DMS153 treated with DMSO at 0.1 percent for 48 hours (cell line): ENCODE results near the gene H2AZ2.
A peak's percentile ranks its signal among the peaks of the same experiment; 100 is the strongest.
"Not testable (repeated sequence)": the region's sequence is repeated elsewhere in the genome, so short reads cannot be mapped to it uniquely, and the experiment has no call there.

Experiments
- DNase-seq: peaks from one replicate; lab custom pipeline; 2025; ENCODE audit not compliant: unreplicated experiment; lab: John Stamatoyannopoulos, UW

H2AZ2 gene

GRCh38 chr7:44847920-44848634 is at the start of gene H2AZ2:
TSS of gene H2AZ2 (minus strand) at chr7:44848087. CDS start at chr7:44847971, 116 bp downstream.
- DNase-seq, result peak; percentile 100

GRCh38 chr7:44897309-44897708 is 49.4 kb upstream of the H2AZ2 start:
- no peak for DNase-seq

DNA sequence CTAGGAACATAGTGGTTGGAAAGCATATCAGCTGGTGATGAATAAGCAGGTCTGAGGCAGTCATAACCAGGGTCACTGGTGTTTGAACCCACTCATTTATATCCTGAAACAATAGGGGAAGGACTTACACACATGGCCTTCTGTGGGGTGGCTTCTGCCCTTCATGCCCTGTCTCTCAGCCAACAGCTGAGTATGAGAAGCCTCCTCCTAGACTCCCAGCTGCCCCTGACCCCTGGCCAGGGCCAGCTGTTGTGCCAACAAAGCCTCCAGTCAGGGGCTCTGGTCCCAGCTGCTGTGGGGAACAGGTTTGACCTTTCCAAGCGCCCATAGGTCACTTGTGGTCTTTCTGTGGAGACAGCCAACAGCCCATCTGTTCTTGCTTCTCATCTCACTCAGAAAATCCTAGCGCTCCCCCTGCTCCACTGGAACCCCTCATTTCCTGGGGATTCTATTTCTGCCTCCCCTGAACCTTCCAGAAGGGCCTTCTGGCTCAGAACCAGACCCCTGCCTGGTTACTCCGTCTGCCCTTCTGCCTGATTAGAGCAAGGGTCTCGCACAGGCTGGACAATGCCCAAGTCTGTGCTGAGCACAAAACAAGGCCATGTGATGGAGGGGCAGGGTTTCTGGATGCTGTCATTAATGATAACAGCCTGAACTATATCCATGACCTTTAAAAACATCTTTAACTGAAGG is 47.1 kb upstream of the H2AZ2 start:
- no peak for DNase-seq

DNA sequence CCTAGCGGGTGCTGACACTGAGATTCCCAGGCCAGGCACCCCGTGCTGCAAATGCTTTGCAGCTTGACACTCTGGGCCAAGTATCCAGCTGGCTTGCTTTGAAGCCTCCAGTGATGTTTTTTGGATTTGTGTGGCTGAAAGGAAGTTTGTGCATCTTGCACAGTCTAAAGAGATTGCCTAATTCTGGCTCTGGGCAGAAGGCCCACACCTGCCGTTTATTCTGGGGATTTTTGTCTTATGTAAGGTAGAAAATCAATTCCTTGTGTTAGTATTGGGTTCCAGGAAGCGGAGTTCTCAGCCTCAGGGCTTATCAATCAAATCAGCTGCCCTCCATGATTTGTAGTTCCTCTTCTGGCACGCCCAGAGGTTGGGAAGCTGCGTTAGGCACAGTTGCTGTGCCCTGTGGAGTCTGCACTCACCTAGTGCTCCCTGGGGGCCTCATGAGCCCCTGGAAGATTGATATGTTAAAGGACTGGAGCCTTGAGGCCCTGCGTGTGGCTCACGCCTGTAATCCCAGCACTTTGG is 45.9 kb upstream of the H2AZ2 start:
- DNase-seq, result no peak

DNA sequence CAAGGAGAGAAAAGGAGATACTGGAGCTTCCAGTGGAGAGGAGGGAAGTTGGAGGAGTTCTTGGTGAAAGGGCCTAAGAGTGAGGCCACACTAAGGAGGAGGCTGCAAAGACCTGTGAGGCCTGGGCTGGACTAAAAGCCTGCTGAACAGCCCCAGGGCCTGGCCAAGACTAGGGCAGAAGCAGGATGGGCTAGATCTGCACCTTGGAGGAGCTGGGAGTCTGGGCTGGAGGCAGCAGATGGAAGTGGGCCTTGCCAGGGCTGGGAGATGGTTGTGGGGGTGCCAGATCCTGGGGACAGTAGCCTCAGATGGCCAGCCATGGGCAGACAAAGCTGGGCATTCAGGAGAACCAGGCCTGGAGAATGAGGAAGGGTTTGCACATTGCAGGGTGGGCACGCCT is 43.9 kb upstream of the H2AZ2 start:
- DNase-seq, result no peak

- DNase-seq, result no peak
Observed at GRCh38 chr7:44891372-44891771, 43.5 kb upstream of the H2AZ2 start.

DNA sequence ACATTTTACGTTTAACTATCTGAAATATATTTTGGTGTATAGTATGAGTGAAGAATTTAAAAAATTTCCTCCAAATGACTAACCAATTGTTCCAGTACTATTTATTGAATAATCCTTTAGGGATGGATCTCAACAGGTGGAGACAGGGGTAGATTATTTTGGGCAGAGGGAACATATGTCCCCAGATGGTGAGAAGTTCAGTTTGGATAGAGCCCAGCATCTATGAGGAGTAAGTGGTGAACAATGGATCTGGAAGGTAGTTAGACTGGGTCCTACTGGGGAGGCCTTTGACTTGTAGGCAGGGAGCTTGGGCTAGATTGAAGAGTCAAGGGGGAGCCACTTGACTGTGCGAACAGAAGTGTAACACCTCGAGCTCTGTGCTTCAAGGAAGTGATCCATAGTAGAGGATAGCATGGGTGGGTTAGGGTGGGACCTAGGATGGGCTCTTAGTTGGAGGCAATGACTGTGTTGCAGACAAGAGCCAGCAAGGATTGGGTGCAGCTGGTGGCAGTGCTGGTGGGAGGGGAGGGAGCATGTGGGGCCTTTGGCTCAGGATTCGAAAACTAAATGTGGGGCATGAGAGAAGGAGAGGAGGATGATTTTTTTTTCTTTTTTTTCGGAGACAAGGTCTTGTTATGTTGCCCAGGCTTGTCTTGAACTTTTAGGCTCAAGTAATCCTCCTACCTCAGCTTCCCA is 41.3 kb upstream of the H2AZ2 start:
- no peak for DNase-seq

DNA sequence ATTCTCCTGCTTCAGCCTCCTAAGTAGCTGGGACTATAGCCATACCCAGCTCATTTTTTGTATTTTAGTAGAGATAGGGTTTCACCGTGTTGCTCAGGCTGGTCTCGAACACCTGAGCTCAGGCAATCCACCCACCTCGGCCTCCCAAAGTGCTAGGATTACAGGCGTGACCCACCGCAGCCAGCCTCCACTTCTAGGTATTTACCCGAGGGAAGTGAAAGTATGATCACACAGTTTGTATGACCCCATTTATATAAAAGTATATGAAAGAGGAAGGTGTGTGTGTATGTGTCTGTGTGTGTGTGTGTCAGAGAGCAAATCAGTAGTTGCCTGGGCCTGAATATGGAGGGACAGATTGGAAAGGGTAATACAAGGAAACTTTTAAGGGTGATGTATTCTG is 39.4 kb upstream of the H2AZ2 start:
- DNase-seq, result no peak

- peak; percentile 93 for DNase-seq
Observed at GRCh38 chr7:44885394-44886317, 37.8 kb upstream of the H2AZ2 start, which contains the start of gene PURB. TSS of gene PURB (minus strand) at chr7:44885530. CDS start at chr7:44885348, 182 bp downstream.

GRCh38 chr7:44884621-44885393 is 36.9 kb upstream of the H2AZ2 start:
- no peak for DNase-seq

GRCh38 chr7:44883961-44884620 is 36.2 kb upstream of the H2AZ2 start:
- DNase-seq, result no peak

DNA sequence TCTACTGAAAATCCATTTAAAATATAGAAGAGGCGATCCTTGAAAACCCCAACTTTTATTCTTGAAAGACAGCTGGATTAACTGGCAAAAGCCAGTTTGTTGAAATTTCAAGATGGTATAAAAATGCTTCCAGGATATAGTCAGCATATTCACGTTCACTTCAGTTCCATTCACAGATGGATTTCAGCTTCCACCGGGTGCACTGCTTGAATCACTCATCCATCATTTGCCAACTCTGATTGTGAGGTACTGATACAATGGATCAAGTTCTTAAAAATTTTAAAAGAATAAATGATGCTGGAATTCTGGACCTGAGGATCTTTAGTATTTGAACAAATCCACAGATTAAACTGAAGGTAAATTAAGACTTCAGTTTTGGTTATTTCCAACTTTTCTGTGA is 35.0 kb upstream of the H2AZ2 start:
- no peak for DNase-seq

- DNase-seq, result no peak
Observed at GRCh38 chr7:44881610-44882009, 33.7 kb upstream of the H2AZ2 start.

DNA sequence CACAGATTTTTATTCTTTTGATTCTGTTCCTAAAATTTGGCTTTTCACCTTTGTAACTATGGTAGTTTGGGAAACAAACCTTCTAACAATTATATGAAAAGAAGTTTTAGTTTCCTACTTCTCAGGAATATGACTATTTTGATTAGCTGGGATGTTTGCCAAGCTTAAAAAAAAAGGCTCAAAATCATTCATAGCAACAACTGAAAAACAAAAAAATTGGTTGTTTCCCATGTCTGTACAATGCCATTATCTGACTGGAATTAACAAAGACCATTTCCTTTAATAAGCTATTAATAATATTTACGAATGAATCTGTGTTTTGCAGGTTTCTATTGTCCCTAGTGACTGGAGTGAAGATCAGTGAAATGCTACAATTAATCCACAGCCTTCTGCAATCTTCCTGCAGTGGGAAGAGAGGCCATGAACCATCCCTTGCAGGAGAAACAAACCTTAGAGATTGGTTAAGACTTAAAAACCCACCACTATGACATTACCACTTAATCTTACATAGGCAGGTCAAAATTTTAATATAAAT is 33.2 kb upstream of the H2AZ2 start:
- no peak for DNase-seq

DNA sequence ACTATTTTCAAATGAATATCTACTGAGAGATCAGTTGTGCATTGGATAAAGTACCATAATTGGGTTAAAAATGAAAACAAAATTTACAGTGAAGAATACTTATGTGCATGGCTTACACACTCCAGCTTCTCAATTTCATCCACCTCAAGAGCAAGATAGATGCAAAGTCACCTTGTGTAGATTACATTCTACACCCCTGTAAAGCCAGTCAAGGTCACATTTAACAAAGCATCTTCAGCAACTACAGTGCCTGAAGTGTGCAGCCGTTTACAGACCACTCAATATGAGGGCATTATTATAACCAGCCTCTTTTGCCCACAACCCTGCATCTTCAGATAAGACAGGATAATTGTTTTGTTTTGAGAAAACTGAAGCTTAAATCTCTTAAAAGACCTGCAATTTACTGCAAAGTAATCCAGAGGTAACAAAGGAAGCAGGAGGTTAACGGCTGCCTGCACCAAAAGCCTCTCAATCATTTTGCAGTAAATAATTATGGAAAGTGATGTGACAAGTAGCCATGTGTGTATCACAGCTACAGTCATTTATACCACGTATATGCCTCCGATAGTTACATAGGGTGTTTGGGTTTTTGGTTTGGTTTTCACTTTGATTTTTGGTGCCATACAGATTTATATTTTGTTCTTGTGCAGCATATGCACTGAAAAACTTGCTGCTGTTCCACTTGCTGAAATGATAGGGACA is 32.6 kb upstream of the H2AZ2 start:
- no peak for DNase-seq

DNA sequence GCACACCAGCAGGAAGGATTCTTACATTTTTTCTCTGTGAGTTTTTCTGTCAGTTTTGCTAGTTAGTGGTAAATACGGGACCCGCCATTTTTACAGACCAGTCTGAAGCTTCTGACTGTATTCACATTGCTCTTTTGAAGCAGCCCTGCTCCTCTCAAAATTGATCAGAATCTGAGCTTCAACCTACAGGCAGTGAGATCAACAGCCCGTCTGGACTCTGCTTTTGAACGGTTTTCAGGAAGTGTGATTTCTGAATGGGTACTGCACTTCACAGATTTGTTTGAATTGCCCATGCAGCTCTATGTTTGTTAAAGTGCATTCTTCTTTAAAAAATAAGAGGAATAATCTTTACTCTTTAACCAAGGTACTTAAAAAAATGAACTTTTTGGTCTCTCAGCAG is 28.5 kb upstream of the H2AZ2 start:
- DNase-seq, result no peak

DNA sequence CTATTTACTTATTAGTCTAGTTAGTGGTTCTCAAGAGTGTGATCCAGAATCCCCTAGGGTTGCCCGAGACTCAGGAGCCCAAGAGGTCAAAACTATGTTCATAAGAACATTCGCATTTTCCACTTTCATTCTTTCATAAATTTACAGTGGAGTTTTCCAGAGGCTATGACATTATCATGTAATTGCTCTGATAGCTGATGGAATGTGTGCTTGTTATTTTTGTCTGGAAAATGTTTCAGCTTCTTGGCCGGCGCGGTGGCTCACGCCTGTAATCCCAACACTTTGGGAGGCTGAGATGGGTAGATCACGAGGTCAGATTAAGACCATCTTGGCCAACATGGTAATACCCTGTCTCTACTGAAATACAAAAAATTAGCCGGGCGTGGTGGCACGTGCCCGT is 27.4 kb upstream of the H2AZ2 start:
- DNase-seq, result no peak

DNA sequence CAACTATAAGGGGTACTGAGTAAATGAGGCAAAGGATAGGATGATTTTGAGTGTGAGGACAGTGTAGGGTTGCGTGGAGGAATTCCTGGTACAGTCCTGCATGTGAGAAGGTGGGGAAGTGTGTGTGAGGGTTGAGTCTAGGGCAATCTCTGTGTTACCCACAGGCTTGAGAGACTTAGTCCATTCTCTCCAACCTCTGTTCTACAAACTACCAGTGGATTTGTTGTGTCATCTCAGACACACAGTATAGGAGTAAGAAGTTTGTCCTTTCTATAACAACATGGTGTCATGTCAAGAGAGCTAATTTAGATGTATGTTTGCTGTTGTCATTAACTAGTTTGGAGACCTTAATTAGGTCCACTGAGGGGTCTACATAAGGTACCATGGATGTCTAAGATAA is 24.9 kb upstream of the H2AZ2 start:
- no peak for DNase-seq

DNA sequence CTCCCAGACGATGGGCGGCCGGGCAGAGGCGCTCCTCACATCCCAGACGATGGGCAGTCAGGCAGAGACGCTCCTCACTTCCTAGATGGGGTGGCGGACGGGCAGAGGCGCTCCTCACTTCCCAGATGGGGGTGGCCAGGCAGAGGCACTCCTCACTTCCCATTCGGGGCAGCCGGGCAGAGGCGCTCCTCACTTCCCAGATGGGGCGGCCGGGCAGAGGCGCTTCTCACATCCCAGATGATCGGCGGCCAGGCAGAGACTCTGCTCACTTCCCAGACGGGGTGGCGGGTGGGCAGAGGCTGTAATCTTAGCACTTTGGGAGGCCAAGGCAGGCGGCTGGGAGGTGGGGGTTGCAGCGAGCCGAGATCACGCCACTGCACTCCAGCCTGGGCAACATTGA is 24.0 kb upstream of the H2AZ2 start:
- DNase-seq, result not testable (repeated sequence)
